ENCODE measurements around the gene MAGEA6.
"Not testable (repeated sequence)": the region's sequence is repeated elsewhere in the genome, so short reads cannot be mapped to it uniquely, and the experiment has no call there.

DNA sequence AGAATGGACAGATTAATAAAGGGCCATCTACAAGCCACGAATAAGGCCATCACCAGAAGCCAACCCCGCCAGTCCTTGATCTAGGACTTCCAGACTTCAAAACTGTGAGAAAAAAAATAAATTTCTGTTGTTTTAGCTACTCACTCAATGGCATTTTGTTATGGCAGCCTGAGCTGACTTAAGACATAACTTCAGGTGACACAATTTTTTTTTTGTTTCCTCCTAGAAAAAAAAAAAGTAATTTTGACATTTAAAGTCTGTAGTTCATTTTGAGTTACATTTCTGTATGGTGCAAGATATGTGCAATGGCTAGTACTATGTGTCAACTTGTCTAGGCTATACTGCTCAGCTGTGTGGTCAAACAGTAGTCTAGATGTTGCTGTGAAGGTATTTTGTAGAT is 10.6 kb downstream of the MAGEA6 start, which contains the start of gene CSAG3:
- TF ChIP-seq, protein P1, sequence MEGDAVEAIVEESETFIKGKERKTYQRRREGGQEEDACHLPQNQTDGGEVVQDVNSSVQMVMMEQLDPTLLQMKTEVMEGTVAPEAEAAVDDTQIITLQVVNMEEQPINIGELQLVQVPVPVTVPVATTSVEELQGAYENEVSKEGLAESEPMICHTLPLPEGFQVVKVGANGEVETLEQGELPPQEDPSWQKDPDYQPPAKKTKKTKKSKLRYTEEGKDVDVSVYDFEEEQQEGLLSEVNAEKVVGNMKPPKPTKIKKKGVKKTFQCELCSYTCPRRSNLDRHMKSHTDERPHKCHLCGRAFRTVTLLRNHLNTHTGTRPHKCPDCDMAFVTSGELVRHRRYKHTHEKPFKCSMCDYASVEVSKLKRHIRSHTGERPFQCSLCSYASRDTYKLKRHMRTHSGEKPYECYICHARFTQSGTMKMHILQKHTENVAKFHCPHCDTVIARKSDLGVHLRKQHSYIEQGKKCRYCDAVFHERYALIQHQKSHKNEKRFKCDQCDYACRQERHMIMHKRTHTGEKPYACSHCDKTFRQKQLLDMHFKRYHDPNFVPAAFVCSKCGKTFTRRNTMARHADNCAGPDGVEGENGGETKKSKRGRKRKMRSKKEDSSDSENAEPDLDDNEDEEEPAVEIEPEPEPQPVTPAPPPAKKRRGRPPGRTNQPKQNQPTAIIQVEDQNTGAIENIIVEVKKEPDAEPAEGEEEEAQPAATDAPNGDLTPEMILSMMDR (conservative IDR thresholded peaks at IDR 0.05; ENCODE audit: low read length): not testable (repeated sequence)
- not testable (repeated sequence) for TF ChIP-seq EZH2phosphoT487 (IDR thresholded peaks at IDR 0.05; ENCODE audit: borderline replicate concordance, low read depth, low read length)

Data from OCI-LY7 (cell line).